Subcutaneous adipose tissue (tissue), 4 donors: ENCODE results near the gene VAV2. TPM values are rescaled to one million over a fixed set of nuclear protein-coding genes. Genes with fewer than 3 reads are reported as not detected.

ENCODE experiments used
- total RNA-seq, 4 donors: library from RNA; depleted of rRNA; stranded (reverse); fragments of >200 nt; gene quantifications; one replicate each; pipeline ENCODE4 v1.1.0, GENCODE V29; 2016
- TF ChIP-seq, protein P1 (sequence below): fragments of 450-650 bp; IDR thresholded peaks from one replicate; pipeline ENCODE4 v1.5.1; 2016; ENCODE audit warnings: low read depth, mild to moderate bottlenecking, control low read depth, antibody characterized with exemption, moderate library complexity

Gene VAV2
- total RNA-seq, 4 donors from 2014 or later, result 3.6 to 6.8 (median 4.8) TPM

- TF ChIP-seq, protein P1, sequence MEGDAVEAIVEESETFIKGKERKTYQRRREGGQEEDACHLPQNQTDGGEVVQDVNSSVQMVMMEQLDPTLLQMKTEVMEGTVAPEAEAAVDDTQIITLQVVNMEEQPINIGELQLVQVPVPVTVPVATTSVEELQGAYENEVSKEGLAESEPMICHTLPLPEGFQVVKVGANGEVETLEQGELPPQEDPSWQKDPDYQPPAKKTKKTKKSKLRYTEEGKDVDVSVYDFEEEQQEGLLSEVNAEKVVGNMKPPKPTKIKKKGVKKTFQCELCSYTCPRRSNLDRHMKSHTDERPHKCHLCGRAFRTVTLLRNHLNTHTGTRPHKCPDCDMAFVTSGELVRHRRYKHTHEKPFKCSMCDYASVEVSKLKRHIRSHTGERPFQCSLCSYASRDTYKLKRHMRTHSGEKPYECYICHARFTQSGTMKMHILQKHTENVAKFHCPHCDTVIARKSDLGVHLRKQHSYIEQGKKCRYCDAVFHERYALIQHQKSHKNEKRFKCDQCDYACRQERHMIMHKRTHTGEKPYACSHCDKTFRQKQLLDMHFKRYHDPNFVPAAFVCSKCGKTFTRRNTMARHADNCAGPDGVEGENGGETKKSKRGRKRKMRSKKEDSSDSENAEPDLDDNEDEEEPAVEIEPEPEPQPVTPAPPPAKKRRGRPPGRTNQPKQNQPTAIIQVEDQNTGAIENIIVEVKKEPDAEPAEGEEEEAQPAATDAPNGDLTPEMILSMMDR, result no peak
Measured at GRCh38 chr9:133737071-133737773, 254.9 kb downstream of the VAV2 start.

DNA sequence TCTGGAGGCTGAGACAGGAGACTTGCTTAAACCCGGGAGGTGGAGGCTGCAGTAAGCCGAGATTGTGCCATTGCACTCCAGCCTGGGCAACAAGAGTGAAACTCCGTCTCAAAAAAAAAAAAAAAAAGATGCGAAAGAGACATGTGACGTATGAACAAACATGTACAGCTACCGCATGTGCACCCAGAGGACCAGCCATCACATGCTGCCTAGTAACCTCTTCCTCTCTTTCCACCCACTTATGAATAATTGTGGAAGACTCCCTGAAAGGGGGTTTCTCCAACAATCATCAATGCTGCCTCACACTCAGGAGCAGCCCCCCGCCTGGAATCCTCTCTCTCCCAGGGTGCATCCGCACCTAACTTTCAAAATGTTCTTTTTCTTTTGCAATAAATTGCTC is 256.2 kb downstream of the VAV2 start:
- TF ChIP-seq, protein P1, result no peak

GRCh38 chr9:133735415-133735775 is 256.7 kb downstream of the VAV2 start:
- TF ChIP-seq, protein P1, result no peak

DNA sequence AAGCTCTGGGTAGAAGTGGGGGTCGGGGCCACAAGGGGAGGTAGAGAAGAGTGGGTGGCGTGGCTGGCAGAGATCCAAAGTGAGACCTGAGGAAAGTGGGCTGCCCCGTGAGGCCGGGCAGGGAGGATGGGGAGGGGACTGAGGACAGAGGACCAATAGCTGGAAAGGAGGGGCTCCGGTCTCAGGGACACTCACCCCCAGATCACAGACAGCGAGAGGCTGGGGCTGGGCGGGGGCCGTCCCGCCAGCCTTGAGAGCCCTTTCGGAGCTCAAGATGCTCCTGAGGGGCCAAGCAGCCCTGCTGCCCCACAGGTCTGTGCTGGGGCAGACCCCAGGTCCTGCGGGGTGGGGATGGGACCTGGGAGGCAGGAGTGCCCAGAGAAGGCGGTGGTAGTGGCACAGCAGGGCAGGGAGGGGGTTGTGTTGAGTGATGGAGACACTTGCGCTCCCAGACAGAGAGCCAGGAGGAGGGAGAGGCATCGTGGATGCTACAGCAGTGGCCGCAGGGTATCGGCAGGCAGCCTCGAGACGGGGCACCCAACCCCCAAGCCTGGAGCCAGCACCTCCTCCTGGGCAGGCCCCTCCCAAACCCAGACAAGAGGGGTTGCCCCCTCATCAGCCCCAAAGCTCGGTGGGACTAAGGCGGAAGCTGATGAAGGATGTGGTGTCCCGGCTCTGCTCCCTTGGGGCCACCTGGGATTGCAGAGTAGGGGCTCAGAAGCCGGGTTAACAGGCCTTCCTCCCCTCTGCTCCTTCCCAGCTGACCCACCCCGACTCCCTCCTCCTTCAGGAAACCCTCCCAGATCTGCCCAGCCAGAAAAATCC is 257.3 kb downstream of the VAV2 start:
- TF ChIP-seq, protein P1, result no peak

DNA sequence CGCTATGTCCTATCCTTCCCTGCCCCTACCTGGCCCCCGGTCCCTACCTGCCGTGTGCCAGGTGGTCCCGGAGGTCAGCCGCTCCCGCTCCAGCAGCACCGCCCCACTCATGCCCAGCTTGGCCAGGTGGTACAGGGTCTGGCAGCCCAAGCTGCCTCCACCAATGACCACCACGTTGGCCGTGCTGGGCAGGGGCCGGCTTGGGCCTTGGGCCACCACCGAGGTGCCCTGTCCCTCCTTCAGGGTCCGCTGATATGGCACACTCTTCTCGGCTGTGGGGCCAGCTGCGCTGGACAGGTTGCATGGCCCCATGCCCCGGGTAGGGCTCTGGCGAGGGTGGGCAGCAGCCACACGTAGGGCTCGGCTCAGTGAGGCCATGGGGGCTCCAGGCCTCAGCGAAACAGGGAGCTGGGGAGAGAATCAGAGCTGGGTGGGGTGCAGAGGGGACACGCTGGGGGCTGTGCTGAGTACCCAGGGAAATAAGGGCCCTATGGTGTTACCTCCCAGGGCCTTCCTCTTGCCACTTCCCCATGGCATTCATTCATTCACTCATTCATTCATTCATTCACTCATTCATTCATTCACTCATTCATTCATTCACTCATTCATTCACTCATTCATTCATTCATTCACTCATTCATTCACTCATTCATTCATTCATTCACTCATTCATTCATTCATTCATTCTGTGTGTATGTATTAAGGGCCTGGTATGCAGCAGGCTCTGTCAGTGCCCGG is 258.2 kb downstream of the VAV2 start:
- TF ChIP-seq, protein P1, result no peak

- TF ChIP-seq, protein P1, result no peak
Measured at GRCh38 chr9:133733421-133733795, 258.7 kb downstream of the VAV2 start.
